ENCODE data around the gene IL17B.
"Not testable (repeated sequence)": the region's sequence is repeated elsewhere in the genome, so short reads cannot be mapped to it uniquely, and the experiment has no call there.

Gene IL17B

GRCh38 chr5:149399775-149400174 is 20.7 kb upstream of the IL17B start:
- DNase-seq: no peak

GRCh38 chr5:149398747-149399266 is 19.7 kb upstream of the IL17B start:
- DNase-seq: not testable (repeated sequence)

- DNase-seq: no peak
Observed at GRCh38 chr5:149397530-149397929, 18.4 kb upstream of the IL17B start.

GRCh38 chr5:149394996-149395395 is 15.9 kb upstream of the IL17B start:
- DNase-seq: not testable (repeated sequence)

GRCh38 chr5:149392718-149393117 is 13.6 kb upstream of the IL17B start:
- no peak for DNase-seq

DNA sequence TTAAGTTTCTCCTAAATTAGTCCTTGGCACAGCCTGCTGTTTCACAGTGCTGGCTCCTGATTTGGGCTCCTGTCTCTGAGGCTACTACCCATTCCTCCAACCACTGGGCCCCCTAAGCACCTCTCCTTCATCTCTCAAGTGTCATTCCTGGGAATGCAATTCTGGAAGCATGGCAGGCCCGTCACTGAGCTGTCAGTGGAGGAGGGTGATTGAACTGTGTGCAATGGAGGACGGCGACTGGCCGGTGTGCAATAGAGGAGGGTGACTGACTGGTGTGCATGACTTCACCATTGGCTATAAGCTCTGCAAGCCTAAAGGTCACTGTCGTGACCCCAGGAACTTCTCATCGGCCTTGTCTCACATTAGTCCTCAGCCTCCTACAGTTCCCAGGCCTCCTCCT is 12.4 kb upstream of the IL17B start:
- no peak for DNase-seq

DNA sequence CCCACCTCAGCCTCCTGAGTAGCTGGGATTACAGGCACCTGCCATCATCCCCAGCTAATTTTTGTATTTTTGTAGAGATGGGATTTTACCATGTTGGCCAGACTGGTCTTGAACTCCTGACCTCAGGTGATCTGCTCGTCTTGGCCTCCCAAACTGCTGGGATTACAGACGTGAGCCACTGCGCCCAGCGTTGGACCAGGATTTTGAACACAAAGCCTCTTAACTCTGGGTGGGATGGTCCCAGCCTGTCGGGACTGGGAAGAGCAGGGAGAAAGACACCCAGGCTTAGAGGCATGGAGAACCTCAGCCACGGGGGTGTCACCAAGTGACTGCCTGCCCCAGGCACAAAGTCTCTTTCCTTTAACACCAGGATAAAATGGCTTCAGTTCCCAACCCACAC is 12.0 kb upstream of the IL17B start:
- not testable (repeated sequence) for DNase-seq

DNA sequence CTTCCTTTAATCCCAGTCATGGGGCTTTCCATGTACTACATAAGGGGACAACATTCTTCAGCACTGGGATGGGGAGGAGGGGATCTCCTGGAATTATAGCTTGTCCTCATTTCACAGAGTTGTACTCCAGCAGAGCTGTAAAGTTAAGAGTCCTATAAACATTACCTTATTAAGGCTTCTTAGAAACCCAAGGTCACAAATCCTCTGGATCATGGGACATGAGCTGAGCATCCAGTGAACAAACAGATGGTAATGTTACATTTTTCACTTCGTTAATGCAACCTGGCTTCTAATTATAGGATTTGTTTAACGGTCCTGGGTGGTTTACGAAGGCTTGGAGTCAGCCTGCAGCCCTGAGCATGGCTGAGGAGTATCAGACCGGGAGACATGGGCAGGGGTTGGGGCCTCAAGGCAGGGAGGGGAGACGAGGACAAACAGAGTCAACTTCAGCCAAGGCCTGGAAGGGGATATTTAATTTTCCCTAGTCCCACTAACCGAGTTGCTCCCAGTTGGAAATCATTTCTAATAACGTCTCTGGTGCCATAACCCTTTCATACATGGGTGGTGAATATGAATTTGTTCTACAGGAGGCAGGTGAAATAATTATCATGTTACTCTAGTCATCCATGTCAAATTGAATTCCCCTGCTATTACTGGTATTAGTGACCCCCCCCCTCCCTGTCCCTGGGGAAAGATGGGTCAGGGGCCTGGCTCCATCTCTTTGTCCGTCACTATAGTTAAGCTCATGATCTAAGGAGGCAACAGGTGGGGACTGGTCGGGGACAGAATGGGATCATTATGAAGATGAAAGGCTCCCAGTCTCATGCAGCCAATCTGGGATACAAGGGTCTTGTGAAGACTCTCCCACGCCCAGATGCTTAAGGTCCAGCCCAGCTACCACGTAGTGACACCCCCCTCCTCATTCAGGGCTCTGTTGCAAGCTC is 10.7 kb upstream of the IL17B start:
- no peak for DNase-seq

GRCh38 chr5:149388498-149389190 is 9.6 kb upstream of the IL17B start:
- no peak for DNase-seq

GRCh38 chr5:149387982-149388381 is 8.9 kb upstream of the IL17B start:
- DNase-seq: no peak

- DNase-seq: no peak
Observed at GRCh38 chr5:149387081-149387631, 8.1 kb upstream of the IL17B start.

GRCh38 chr5:149386166-149386565 is 7.1 kb upstream of the IL17B start:
- DNase-seq: no peak

DNA sequence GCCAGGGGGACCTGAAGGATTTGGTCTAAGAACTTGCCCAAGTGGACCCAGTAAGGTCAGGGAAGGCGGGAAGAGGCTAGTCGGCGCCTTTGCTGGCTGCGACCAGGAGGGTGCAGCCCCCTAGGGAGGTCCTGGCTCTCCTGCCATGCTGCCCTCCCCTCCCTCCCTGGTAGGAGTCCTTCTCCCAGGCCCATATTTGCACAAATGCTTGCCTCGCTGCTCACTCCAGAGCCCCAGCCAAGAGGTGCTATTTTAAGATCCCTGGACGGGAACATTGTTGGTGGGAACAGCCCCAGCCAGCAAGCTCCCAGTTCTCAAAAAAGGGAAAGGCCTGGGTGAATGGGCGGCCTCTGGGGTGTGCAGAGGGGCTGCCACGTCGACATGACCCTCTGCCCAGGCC is 4.3 kb upstream of the IL17B start:
- no peak for DNase-seq

DNA sequence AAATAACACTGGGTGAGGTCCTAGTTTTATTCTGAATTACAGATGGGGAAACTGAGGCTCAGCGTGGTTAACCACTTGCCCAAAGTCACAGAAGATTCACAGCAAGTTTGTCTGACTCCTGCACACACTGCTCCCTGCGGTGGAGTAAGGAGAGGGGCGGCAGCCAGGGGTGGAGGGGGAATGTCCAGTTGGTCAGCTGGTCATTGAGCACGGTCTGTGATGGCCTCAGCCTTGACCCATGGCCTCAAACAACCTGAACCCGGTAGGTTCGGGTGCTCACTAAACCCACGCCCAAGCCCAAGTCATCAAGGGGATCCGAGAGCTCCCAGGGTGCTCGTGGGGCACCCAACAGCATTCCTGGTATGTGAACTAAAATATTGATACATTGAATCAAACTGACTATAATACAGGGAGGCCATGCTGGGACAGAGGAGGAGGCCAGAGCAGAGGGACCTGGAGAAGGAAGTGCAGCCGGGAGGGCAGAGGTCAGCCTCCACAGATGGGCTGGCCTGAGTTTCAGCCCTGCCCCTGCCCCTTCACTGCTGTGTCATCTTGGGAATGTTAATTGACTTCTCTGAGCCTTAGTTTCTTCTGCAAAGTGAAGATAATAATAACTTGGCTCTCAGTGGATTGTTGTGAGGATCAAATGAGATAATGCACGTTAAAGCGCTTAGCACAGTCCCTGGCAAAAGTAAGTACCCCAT is 3.6 kb upstream of the IL17B start:
- no peak for DNase-seq

DNA sequence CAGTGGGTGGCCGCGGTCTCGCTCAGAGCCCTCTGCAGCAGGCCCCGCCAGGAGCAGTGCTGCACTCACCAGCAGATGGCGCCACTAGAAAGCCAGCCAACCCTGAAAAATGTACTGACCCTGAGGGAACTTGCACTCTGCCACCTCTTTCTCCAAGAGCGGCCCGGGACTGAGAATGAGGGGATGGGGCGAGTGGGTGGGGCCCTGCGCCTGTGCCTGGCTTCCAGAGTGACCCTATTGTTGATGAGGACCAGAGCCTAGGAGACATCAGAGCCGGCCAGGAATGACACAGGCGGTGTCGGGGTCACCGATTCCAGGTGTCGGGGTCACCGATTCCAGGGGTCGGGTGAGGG is 2.9 kb upstream of the IL17B start:
- DNase-seq: peak; percentile 73

GRCh38 chr5:149381261-149381985 is 2.3 kb upstream of the IL17B start:
- no peak for DNase-seq

DNA sequence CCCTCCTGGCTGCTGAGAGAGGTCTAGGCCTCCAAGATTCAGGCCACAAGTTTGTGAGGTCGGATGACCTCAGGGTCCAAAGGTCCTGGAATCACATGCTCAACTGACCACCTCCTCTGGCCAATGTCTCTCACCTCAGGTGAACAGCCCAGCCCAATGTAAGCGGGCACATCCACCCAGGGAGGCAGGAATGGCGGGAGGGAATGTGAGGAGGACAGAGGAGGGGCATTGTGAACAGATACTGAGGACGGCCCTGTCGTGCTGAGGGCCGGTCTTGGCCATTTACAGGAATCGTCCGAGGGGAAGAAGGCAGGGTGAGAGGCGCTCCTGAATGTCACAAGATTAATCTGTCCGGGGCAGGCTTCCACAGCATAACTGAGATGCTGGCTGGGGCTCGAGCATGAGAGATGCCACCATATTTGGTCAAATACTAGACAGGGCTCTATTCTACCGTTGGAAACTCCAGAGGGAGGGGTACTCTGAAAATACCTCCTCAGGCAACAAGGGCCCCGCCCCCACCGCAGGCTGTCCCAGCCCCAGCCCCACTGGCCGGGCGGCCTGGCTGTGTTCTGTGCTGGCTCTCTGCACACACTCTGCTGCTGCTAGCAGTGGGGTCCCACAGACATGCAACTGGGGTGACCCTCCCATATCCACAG is 1.5 kb upstream of the IL17B start:
- no peak for DNase-seq

DNA sequence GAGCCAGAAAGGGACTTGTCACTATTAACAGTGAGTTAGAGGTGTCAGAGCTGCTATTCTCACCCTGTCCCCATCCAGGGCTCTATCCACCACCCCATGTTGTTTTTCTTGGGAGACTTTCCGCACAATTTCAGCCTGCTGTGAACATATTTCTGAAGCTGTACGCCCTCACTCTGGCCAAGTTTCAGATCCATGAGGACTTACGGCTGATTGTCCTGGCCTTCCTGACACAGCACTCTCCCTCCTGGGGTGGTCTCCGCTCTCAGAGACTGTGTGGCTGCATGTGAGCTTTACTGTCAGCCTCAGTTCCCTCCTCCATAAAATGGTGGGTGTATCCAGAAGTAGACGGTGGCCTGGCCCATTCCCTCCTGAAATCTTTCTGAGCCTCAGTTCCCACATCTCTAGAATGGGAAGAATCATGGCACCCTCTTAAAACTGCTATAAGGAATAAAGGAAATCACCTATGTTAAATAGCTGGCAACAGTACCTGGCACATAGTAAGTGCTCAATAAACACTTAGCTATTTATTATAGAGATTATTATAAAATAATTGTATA is 804 bp upstream of the IL17B start:
- no peak for DNase-seq

GRCh38 chr5:149378241-149378820 is 761 bp downstream of the IL17B start:
- DNase-seq: no peak

- DNase-seq: no peak
Observed at GRCh38 chr5:149376711-149377447, 2.2 kb downstream of the IL17B start.

All from activated gamma-delta T cell treated with Interleukin-2 at 50 U/mL for 16 hours (primary cell).